Liver (tissue), 9 donors: Measurements from ENCODE around the gene SRRM2. TPM values are rescaled to one million over a fixed set of nuclear protein-coding genes. Genes with fewer than 3 reads are reported as not detected.

Experiments
- DNase-seq: peaks from one replicate; pipeline ENCODE4 v3.0.0-alpha.2; 2017; ENCODE audit warnings: low spot score
- H3K27ac ChIP-seq, 2 donors: one replicate each; pipeline ENCODE4 v1.7.0; 2013; ENCODE audit warnings: inconsistent platforms in 2 of 2, low read length in 2 of 2, control low read depth in 1 of 2, low read depth in 1 of 2, mild to moderate bottlenecking in 1 of 2
- H3K27me3 ChIP-seq, 4 donors: one replicate each; pipeline versions ENCODE4 v1.6.1 to v1.7.0; 2013; ENCODE audit warnings: low read length in 3 of 4, inconsistent platforms in 1 of 4, mild to moderate bottlenecking in 1 of 4, moderate library complexity in 1 of 4; ENCODE audit not compliant: control insufficient read depth in 4 of 4, insufficient read depth in 4 of 4
- H3K36me3 ChIP-seq, 4 donors: one replicate each; pipeline versions ENCODE4 v1.6.1 to v1.7.0; 2013; ENCODE audit warnings: low read length in 3 of 4, mild to moderate bottlenecking in 3 of 4, low read depth in 1 of 4, moderate library complexity in 1 of 4; ENCODE audit not compliant: control insufficient read depth in 4 of 4, insufficient read depth in 3 of 4
- H3K4me1 ChIP-seq, 4 donors: one replicate each; pipeline versions ENCODE4 v1.6.1 to v1.7.0; 2013; ENCODE audit warnings: low read length in 3 of 4, mild to moderate bottlenecking in 3 of 4, moderate library complexity in 1 of 4; ENCODE audit not compliant: control insufficient read depth in 4 of 4, insufficient read depth in 4 of 4
- H3K4me3 ChIP-seq, 3 donors: one replicate each; pipeline versions ENCODE4 v1.6.1 to v1.7.0; 2013; ENCODE audit warnings: low read length in 3 of 3, control low read depth in 1 of 3, low read depth in 1 of 3, mild to moderate bottlenecking in 1 of 3
- H3K9ac ChIP-seq, 2 donors: one replicate each; pipeline ENCODE4 v1.7.0; 2013; ENCODE audit warnings: low read length in 2 of 2, mild to moderate bottlenecking in 2 of 2, moderate library complexity in 2 of 2, control low read depth in 1 of 2, low read depth in 1 of 2
- H3K9me3 ChIP-seq, 4 donors: one replicate each; pipeline versions ENCODE4 v1.6.1 to v1.7.0; 2013; ENCODE audit warnings: low read length in 3 of 4; ENCODE audit not compliant: control insufficient read depth in 4 of 4
- ATF3 ChIP-seq: IDR thresholded peaks from 2 replicates; pipeline ENCODE4 v1.6.1; 2016; ENCODE audit warnings: antibody characterized with exemption
- CTCF ChIP-seq: fragments of 150-350 bp; IDR thresholded peaks from 2 replicates; pipeline ENCODE4 v1.5.1; 2017; ENCODE audit warnings: improper control_type of control experiment, low read depth, low read length; ENCODE audit not compliant: missing input control
- EGR1 ChIP-seq, 2 donors: IDR thresholded peaks; 2 replicates each; pipeline ENCODE4 v1.6.1; 2016 to 2018; ENCODE audit warnings: antibody characterized with exemption in 2 of 2, low read depth in 2 of 2
- FOXA1 ChIP-seq: IDR thresholded peaks from 2 replicates; pipeline ENCODE4 v1.6.1; 2016; ENCODE audit warnings: antibody characterized with exemption
- FOXA2 ChIP-seq: IDR thresholded peaks from 2 replicates; pipeline ENCODE4 v1.6.1; 2016; ENCODE audit warnings: antibody characterized with exemption
- GABPA ChIP-seq, 2 donors: IDR thresholded peaks in 1 of 2; conservative IDR thresholded peaks in 1 of 2; 2 replicates each; pipeline ENCODE4 v1.6.1; 2016; ENCODE audit warnings: antibody characterized with exemption in 2 of 2, mild to moderate bottlenecking in 1 of 2, moderate library complexity in 1 of 2
- HNF4A ChIP-seq, 2 donors: conservative IDR thresholded peaks; 2 replicates each; pipeline ENCODE4 v1.6.1; 2016; ENCODE audit warnings: antibody characterized with exemption in 2 of 2, mild to moderate bottlenecking in 2 of 2
- HNF4G ChIP-seq: IDR thresholded peaks from 2 replicates; pipeline ENCODE4 v1.6.1; 2016; ENCODE audit warnings: antibody characterized with exemption
- JUND ChIP-seq, 2 donors: IDR thresholded peaks; 2 replicates each; pipeline ENCODE4 v1.6.1; 2016; ENCODE audit warnings: antibody characterized with exemption in 2 of 2
- MAX ChIP-seq: IDR thresholded peaks from 2 replicates; pipeline ENCODE4 v1.6.1; 2016; ENCODE audit warnings: antibody characterized with exemption
- NR2F2 ChIP-seq: IDR thresholded peaks from 2 replicates; pipeline ENCODE4 v1.6.1; 2016; ENCODE audit warnings: antibody characterized with exemption
- RAD21 ChIP-seq, 2 donors: IDR thresholded peaks; 2 replicates each; pipeline ENCODE4 v1.6.1; 2016; ENCODE audit warnings: antibody characterized with exemption in 2 of 2, mild to moderate bottlenecking in 2 of 2
- REST ChIP-seq: IDR thresholded peaks from 2 replicates; pipeline ENCODE4 v1.6.1; 2016; ENCODE audit warnings: antibody characterized with exemption, mild to moderate bottlenecking
- RXRA ChIP-seq, 2 donors: IDR thresholded peaks; 2 replicates each; pipeline ENCODE4 v1.6.1; 2017 to 2018; ENCODE audit warnings: antibody characterized with exemption in 2 of 2, mild to moderate bottlenecking in 1 of 2
- SP1 ChIP-seq: IDR thresholded peaks from 2 replicates; pipeline ENCODE4 v1.6.1; 2018; ENCODE audit warnings: antibody characterized with exemption, mild to moderate bottlenecking
- TAF1 ChIP-seq: conservative IDR thresholded peaks from 2 replicates; pipeline ENCODE4 v1.6.1; 2016; ENCODE audit warnings: antibody characterized with exemption, mild to moderate bottlenecking
- YY1 ChIP-seq: IDR thresholded peaks from 2 replicates; pipeline ENCODE4 v1.6.1; 2016; ENCODE audit warnings: antibody characterized with exemption, mild to moderate bottlenecking
- ZBTB33 ChIP-seq: IDR thresholded peaks from 2 replicates; pipeline ENCODE4 v1.6.1; 2016; ENCODE audit warnings: antibody characterized with exemption
- WGBS: extraction: QIAGEN DNeasy Blood & Tissue Kit; methylation state at CpG from one replicate; pipeline ENCODE4 v1.1.7; 2013; 5-methylcytosine and 5-hydroxymethylcytosine counted together
- polyA plus RNA-seq, 2 donors: library from polyadenylated mRNA; stranded (reverse) in 1 of 2; unstranded in 1 of 2; fragments of 200-250 nt in 1 of 2; fragments of >200 nt in 1 of 2; fragmentation: Nextera tagmentation in 1 of 2; extraction: Ambion mirVana in 1 of 2; gene quantifications; one replicate each; pipeline versions ENCODE4 v1.2.1 to v1.2.3, GENCODE V29; 2013 to 2015
- total RNA-seq, 2 donors: library from RNA; depleted of rRNA; stranded (reverse); fragments of >200 nt; gene quantifications; one replicate each; pipeline ENCODE4 v1.2.3, GENCODE V29; 2014
- donor health status: healthy.
- donor health status: healthy.
- donor health status: healthy.
- donor health status: healthy.
- donor health status: healthy.

Gene SRRM2
- total and polyA plus RNA-seq, 4 donors = 84.8 to 199 (median 133) TPM

GRCh38 chr16:2712546-2712945 is 39.9 kb upstream of the SRRM2 start:
- H3K36me3 ChIP-seq = peaks cover 3 to 16% (median 9%) of the 10 kb centered on the region in 4 donors
- no peak for DNase-seq
- no peak overlapping the region for H3K4me3 ChIP-seq
- H3K27ac ChIP-seq = no peak overlapping the region
- 84% methylated on average over 21 of the region's 21 CpGs for WGBS
- H3K27me3 ChIP-seq = no peaks in the 10 kb centered on the region
- no peak for TF ChIP-seq FOXA1
- no peak for TF ChIP-seq HNF4A (conservative IDR thresholded peaks at IDR 0.05)
- TF ChIP-seq JUND (IDR thresholded peaks at IDR 0.05) = no peak
- no peak for TF ChIP-seq HNF4G
- TF ChIP-seq GABPA (IDR thresholded peaks at IDR 0.05 in 1 of 2, conservative IDR thresholded peaks at IDR 0.05 in 1 of 2) = no peak
- TF ChIP-seq EGR1 (IDR thresholded peaks at IDR 0.05; ENCODE audit: low read depth in 2 of 2) = no peak
- no peak for TF ChIP-seq REST
- no peak for TF ChIP-seq SP1
- no peak for TF ChIP-seq MAX
- TF ChIP-seq TAF1 = no peak
- H3K9me3 ChIP-seq = no peaks in the 10 kb centered on the region
- H3K9ac ChIP-seq = no peak overlapping the region
- no peaks in the 10 kb centered on the region for H3K4me1 ChIP-seq

- Histone ChIP-seq H3K4me3 (no peak overlapping the region), H3K4me1 (peaks cover 0 to 1% (median under 1%) of the 10 kb centered on the region in 4 donors), H3K9me3 (no peaks in the 10 kb centered on the region), H3K27me3 (no peaks in the 10 kb centered on the region), H3K9ac (no peak overlapping the region), H3K27ac (no peak overlapping the region), H3K36me3 (peaks cover 0 to 7% (median 2%) of the 10 kb centered on the region in 4 donors)
- no peak for DNase-seq
- TF ChIP-seq HNF4A (conservative IDR thresholded peaks at IDR 0.05) = no peak
- no peak for TF ChIP-seq EGR1 (IDR thresholded peaks at IDR 0.05; ENCODE audit: low read depth in 2 of 2)
- TF ChIP-seq ATF3 = no peak
- TF ChIP-seq RAD21 (IDR thresholded peaks at IDR 0.05) = no peak
- no peak for TF ChIP-seq ZBTB33
- TF ChIP-seq FOXA1 = no peak
- no peak for TF ChIP-seq FOXA2
- TF ChIP-seq SP1 = no peak
- TF ChIP-seq HNF4G = no peak
- TF ChIP-seq CTCF = no peak
- no peak for TF ChIP-seq RXRA (IDR thresholded peaks at IDR 0.05)
- TF ChIP-seq YY1 = no peak
- TF ChIP-seq GABPA (IDR thresholded peaks at IDR 0.05 in 1 of 2, conservative IDR thresholded peaks at IDR 0.05 in 1 of 2) = no peak
- no peak for TF ChIP-seq JUND (IDR thresholded peaks at IDR 0.05)
- TF ChIP-seq REST = no peak
- no peak for TF ChIP-seq MAX
- no peak for TF ChIP-seq NR2F2
- TF ChIP-seq TAF1 = no peak
- 84% methylated on average over 14 of the region's 14 CpGs for WGBS
Observed at GRCh38 chr16:2713523-2713922, 38.9 kb upstream of the SRRM2 start.
